GM21526 (cell line): ENCODE data around the gene MAST2.

ENCODE experiments used
- ATAC-seq: cut with Tn5 transposase; IDR thresholded peaks from one replicate; pipeline ENCODE4 v1.9.1; 2021; ENCODE audit warnings: moderate library complexity; ENCODE audit not compliant: unreplicated experiment, low FRiP score

Gene MAST2

GRCh38 chr1:46012236-46012635 lies 208.8 kb downstream of the MAST2 start:
- ATAC-seq = no peak

- ATAC-seq = no peak
Measured at GRCh38 chr1:46013581-46013980, 210.2 kb downstream of the MAST2 start.

- no peak for ATAC-seq
Measured at GRCh38 chr1:46017876-46018503, 214.6 kb downstream of the MAST2 start.

GRCh38 chr1:46019348-46019747 lies 215.9 kb downstream of the MAST2 start:
- ATAC-seq = no peak

- no peak for ATAC-seq
Measured at GRCh38 chr1:46020010-46020409, 216.6 kb downstream of the MAST2 start.

- ATAC-seq = no peak
Measured at GRCh38 chr1:46021046-46021996, 217.9 kb downstream of the MAST2 start.

- ATAC-seq = no peak
Measured at GRCh38 chr1:46026531-46026930, 223.1 kb downstream of the MAST2 start.

GRCh38 chr1:46027788-46028573 lies 224.6 kb downstream of the MAST2 start:
- ATAC-seq = no peak

- ATAC-seq = no peak
Measured at GRCh38 chr1:46030074-46030870, 226.9 kb downstream of the MAST2 start.

- ATAC-seq = no peak
Measured at GRCh38 chr1:46030876-46031660, 227.7 kb downstream of the MAST2 start.

GRCh38 chr1:46034601-46035516 lies 231.4 kb downstream of the MAST2 start:
- no peak for ATAC-seq

GRCh38 chr1:46036894-46037839 lies 233.8 kb downstream of the MAST2 start:
- ATAC-seq = no peak

GRCh38 chr1:46039571-46040052 lies 236.2 kb downstream of the MAST2 start:
- no peak for ATAC-seq

GRCh38 chr1:46041551-46041950 lies 238.1 kb downstream of the MAST2 start:
- ATAC-seq = no peak

- ATAC-seq = no peak
Measured at GRCh38 chr1:46041974-46042373, 238.6 kb downstream of the MAST2 start.

GRCh38 chr1:46043458-46044017 lies 240.1 kb downstream of the MAST2 start:
- peak; percentile 77 for ATAC-seq

- no peak for ATAC-seq
Measured at GRCh38 chr1:46044116-46044515, 240.7 kb downstream of the MAST2 start.
